ENCODE measurements around the gene ISX.

- no peak for TF ChIP-seq CTCF (conservative IDR thresholded peaks at IDR 0.05; ENCODE audit: low read length)
- no peak for TF ChIP-seq EZH2phosphoT487 (IDR thresholded peaks at IDR 0.05; ENCODE audit: borderline replicate concordance, low read depth, low read length)
Observed at GRCh38 chr22:35065183-35065582, 775 bp upstream of the ISX start.

All from OCI-LY7 (cell line).